H9 (cell line): ENCODE results near the gene TMEM271. TPM values are rescaled to one million over a fixed set of nuclear protein-coding genes. Genes with fewer than 3 reads are reported as not detected.
A peak's percentile ranks its signal among the peaks of the same experiment; 100 is the strongest.

Experiments
- DNase-seq: peaks from one replicate; pipeline ENCODE4 v3.0.0-alpha.2; 2017
- H2AFZ ChIP-seq: one replicate; pipeline ENCODE4 v1.6.1; 2013; ENCODE audit warnings: mild to moderate bottlenecking, low read length, control low read depth, moderate library complexity
- H2AK5ac ChIP-seq: 2 replicates; pipeline ENCODE4 v1.6.1; 2013; ENCODE audit warnings: low read length, control low read depth, mixed read lengths; ENCODE audit not compliant: insufficient read length
- H2BK120ac ChIP-seq: one replicate; pipeline ENCODE4 v1.6.1; 2013; ENCODE audit warnings: low read depth, mild to moderate bottlenecking, low read length, control low read depth, inconsistent platforms; ENCODE audit not compliant: poor library complexity, severe bottlenecking
- H2BK12ac ChIP-seq: 2 replicates; pipeline ENCODE4 v1.6.1; 2013; ENCODE audit warnings: low read length, control low read depth, mixed read lengths, low read depth; ENCODE audit not compliant: insufficient read length
- H2BK15ac ChIP-seq: 2 replicates; pipeline ENCODE4 v1.6.1; 2013; ENCODE audit warnings: low read depth, low read length, control low read depth
- H2BK20ac ChIP-seq: one replicate; pipeline ENCODE4 v1.6.1; 2013; ENCODE audit warnings: low read depth, mild to moderate bottlenecking, low read length, control low read depth, inconsistent platforms; ENCODE audit not compliant: poor library complexity, severe bottlenecking
- H2BK5ac ChIP-seq: 2 replicates; pipeline ENCODE4 v1.6.1; 2013; ENCODE audit warnings: low read length, control low read depth, mixed read lengths; ENCODE audit not compliant: insufficient read length
- H3K14ac ChIP-seq: 2 replicates; pipeline ENCODE4 v1.6.1; 2013; ENCODE audit warnings: low read length, control low read depth; ENCODE audit not compliant: insufficient read depth
- H3K18ac ChIP-seq: 2 replicates; pipeline ENCODE4 v1.6.1; 2013; ENCODE audit warnings: low read depth, mild to moderate bottlenecking, mixed read lengths, low read length, control low read depth; ENCODE audit not compliant: insufficient read length
- H3K23ac ChIP-seq: 2 replicates; pipeline ENCODE4 v1.6.1; 2013; ENCODE audit warnings: low read length, control low read depth, mixed read lengths, low read depth; ENCODE audit not compliant: insufficient read length
- H3K23me2 ChIP-seq: 2 replicates; pipeline ENCODE4 v1.6.1; 2013; ENCODE audit warnings: low read depth, mild to moderate bottlenecking, mixed read lengths, low read length, control low read depth; ENCODE audit not compliant: insufficient read length, poor library complexity, severe bottlenecking
- H3K27ac ChIP-seq: 2 replicates; pipeline ENCODE4 v1.5.1; 2013; ENCODE audit warnings: low read length, control low read depth, mixed read lengths, low read depth; ENCODE audit not compliant: insufficient read length
- H3K27me3 ChIP-seq: 2 replicates; pipeline ENCODE4 v1.6.1; 2013; ENCODE audit warnings: low read length, control low read depth, inconsistent platforms; ENCODE audit not compliant: insufficient read depth
- H3K4ac ChIP-seq: 2 replicates; pipeline ENCODE4 v1.6.1; 2013; ENCODE audit warnings: low read depth, mild to moderate bottlenecking, control low read depth, inconsistent platforms, low read length, moderate library complexity
- H3K4me1 ChIP-seq: 2 replicates; pipeline ENCODE4 v1.6.1; 2013; ENCODE audit warnings: low read length, control low read depth, inconsistent platforms; ENCODE audit not compliant: insufficient read depth
- H3K4me2 ChIP-seq: 2 replicates; pipeline ENCODE4 v1.6.1; 2013; ENCODE audit warnings: low read length, control low read depth, mixed read lengths; ENCODE audit not compliant: insufficient read length, insufficient read depth
- H3K56ac ChIP-seq: 2 replicates; pipeline ENCODE4 v1.6.1; 2013; ENCODE audit warnings: low read depth, mild to moderate bottlenecking, mixed read lengths, low read length, control low read depth; ENCODE audit not compliant: insufficient read length
- H3K79me1 ChIP-seq: 2 replicates; pipeline ENCODE4 v1.6.1; 2013; ENCODE audit warnings: low read depth, mild to moderate bottlenecking, moderate library complexity, low read length, control low read depth, inconsistent platforms; ENCODE audit not compliant: insufficient read depth, poor library complexity, severe bottlenecking
- H3K79me2 ChIP-seq: 2 replicates; pipeline ENCODE4 v1.6.1; 2013; ENCODE audit warnings: low read length, control low read depth, inconsistent platforms; ENCODE audit not compliant: insufficient read depth
- H3K9ac ChIP-seq: 2 replicates; pipeline ENCODE4 v1.6.1; 2013; ENCODE audit warnings: low read length, control low read depth, mixed read lengths; ENCODE audit not compliant: insufficient read length; ENCODE audit errors: extremely low read depth
- H3K9me3 ChIP-seq: one replicate; pipeline ENCODE4 v1.6.1; 2013; ENCODE audit warnings: low read depth, low read length, inconsistent platforms; ENCODE audit not compliant: control insufficient read depth
- H3T11ph ChIP-seq: one replicate; pipeline ENCODE4 v1.6.1; 2013; ENCODE audit warnings: mild to moderate bottlenecking, low read length, control low read depth, inconsistent platforms
- H4K20me1 ChIP-seq: one replicate; pipeline ENCODE4 v1.6.1; 2013; ENCODE audit not compliant: control insufficient read depth, insufficient read length, insufficient read depth
- H4K5ac ChIP-seq: 2 replicates; pipeline ENCODE4 v1.6.1; 2013; ENCODE audit warnings: low read depth, mild to moderate bottlenecking, mixed read lengths, low read length, control low read depth; ENCODE audit not compliant: insufficient read length
- H4K8ac ChIP-seq: replicated peaks from 2 replicates; pipeline ENCODE4 v1.6.1; 2013; ENCODE audit warnings: low read length, control low read depth, mixed read lengths, low read depth; ENCODE audit not compliant: insufficient read length
- H4K91ac ChIP-seq: 2 replicates; pipeline ENCODE4 v1.6.1; 2013; ENCODE audit warnings: low read depth, mild to moderate bottlenecking, moderate library complexity, mixed read lengths, low read length, control low read depth; ENCODE audit not compliant: insufficient read length
- H3K27ac Mint-ChIP-seq, 3 experiments: 2 replicates in 2 of 3; 3 replicates in 1 of 3; pipeline ENCODE4 v1.8.0; 2020 to 2021; ENCODE audit warnings: mixed read lengths in 3 of 3, mild to moderate bottlenecking in 1 of 3, moderate library complexity in 1 of 3
- H3K27me3 Mint-ChIP-seq: 2 replicates; pipeline ENCODE4 v1.8.0; 2021; ENCODE audit warnings: low read depth, mild to moderate bottlenecking, moderate library complexity, mixed read lengths
- H3K36me3 Mint-ChIP-seq, 3 experiments: 2 replicates in 2 of 3; 3 replicates in 1 of 3; pipeline ENCODE4 v1.8.0; 2020 to 2021; ENCODE audit warnings: low read depth in 3 of 3, mixed read lengths in 3 of 3; ENCODE audit not compliant: insufficient read depth in 1 of 3
- H3K4me1 Mint-ChIP-seq, 2 experiments: 2 replicates each; pipeline ENCODE4 v1.8.0; 2020; ENCODE audit warnings: mixed read lengths in 2 of 2
- H3K4me3 Mint-ChIP-seq, 2 experiments: 2 replicates in 1 of 2; 3 replicates in 1 of 2; pipeline ENCODE4 v1.8.0; 2020 to 2021; ENCODE audit warnings: mild to moderate bottlenecking in 2 of 2, mixed read lengths in 2 of 2, moderate library complexity in 1 of 2
- H3K9me3 Mint-ChIP-seq, 2 experiments: 2 replicates in 1 of 2; 3 replicates in 1 of 2; pipeline ENCODE4 v1.8.0; 2020; ENCODE audit warnings: mild to moderate bottlenecking in 2 of 2, mixed read lengths in 2 of 2, moderate library complexity in 1 of 2
- CTCF ChIP-seq: fragments of 200-600 bp; sonication (generic); conservative IDR thresholded peaks from 3 replicates; pipeline ENCODE4 v1.8.0; 2021; ENCODE audit warnings: antibody characterized with exemption, mild to moderate bottlenecking
- WGBS: extraction: QIAGEN DNeasy Blood & Tissue Kit; methylation state at CpG from one replicate; pipeline ENCODE4 v1.1.7; 2013; ENCODE audit warnings: missing lambda C conversion rate, low lambda C conversion rate, mixed read lengths; ENCODE audit not compliant: insufficient read length; ENCODE audit errors: extremely low coverage; 5-methylcytosine and 5-hydroxymethylcytosine counted together
- total RNA-seq: library from RNA; stranded (reverse); gene quantifications from 2 replicates; pipeline ENCODE4 v1.2.1, GENCODE V29; 2021

TMEM271 gene
- total RNA-seq, 1 experiment from 2014 or later: 0.09 TPM

GRCh38 chr4:624705-625590, 48.9 kb upstream of the TMEM271 start, which contains the start of gene PDE6B:
TSS of gene PDE6B (plus strand) at chr4:625573. CDS start at chr4:625627, 54 bp downstream.
- H2AFZ ChIP-seq: no peak within 1 kb of the TSS

More at GRCh38 chr4:624705-625590, 48.9 kb upstream of the TMEM271 start, which contains the start of gene PDE6B:
- H3K4me1 Mint-ChIP-seq: peaks cover 9 to 20% of the 10 kb centered on the region in 2 experiments
- H3K9me3 ChIP-seq: no peaks in the 10 kb centered on the region
- H3K27ac ChIP-seq: no peak within 1 kb of the TSS
- H2AK5ac ChIP-seq: no peak within 1 kb of the TSS
- H3K27ac Mint-ChIP-seq: peak within 1 kb of the TSS in 1 of 3 experiments; percentile 57; a peak in 2 of 7 replicates
- H3K23ac ChIP-seq: no peak within 1 kb of the TSS
- H4K8ac ChIP-seq: no peak within 1 kb of the TSS
- no peak within 1 kb of the TSS for H3K4ac ChIP-seq
- TF ChIP-seq CTCF: peak; percentile 37; the same call in 1 of the 3 replicates
- H4K5ac ChIP-seq: peak within 1 kb of the TSS; percentile 44
- H3K4me2 ChIP-seq: no peak within 1 kb of the TSS
- H2BK20ac ChIP-seq: no peak within 1 kb of the TSS
- H3K9ac ChIP-seq: no peak within 1 kb of the TSS
- no peaks in the 10 kb centered on the region; a peak in 1 of 7 replicates for H3K36me3 Mint-ChIP-seq
- no peak within 1 kb of the TSS for H2BK15ac ChIP-seq
- no peak within 1 kb of the TSS for H3T11ph ChIP-seq
- H4K20me1 ChIP-seq: no peaks in the 10 kb centered on the region
- no peak within 1 kb of the TSS for H3K56ac ChIP-seq
- H2BK5ac ChIP-seq: no peak within 1 kb of the TSS
- no CpG with 5 or more reads among the region's 21 CpGs for WGBS
- H3K9me3 Mint-ChIP-seq: no peaks in the 10 kb centered on the region; a peak in 1 of 5 replicates
- peaks cover 25% of the 10 kb centered on the region for H3K27me3 Mint-ChIP-seq
- H3K14ac ChIP-seq: no peak within 1 kb of the TSS
- no peak within 1 kb of the TSS for H2BK120ac ChIP-seq
- H3K18ac ChIP-seq: no peak within 1 kb of the TSS
- no peaks in the 10 kb centered on the region; the same call in 1 of the 2 replicates for H3K27me3 ChIP-seq
- peak; percentile 61 for DNase-seq
- no peaks in the 10 kb centered on the region for H3K79me1 ChIP-seq
- no peaks in the 10 kb centered on the region for H3K79me2 ChIP-seq
- H3K4me1 ChIP-seq: no peaks in the 10 kb centered on the region; the same call in 1 of the 2 replicates
- no peak within 1 kb of the TSS for H4K91ac ChIP-seq
- no peak within 1 kb of the TSS for H2BK12ac ChIP-seq
- H3K23me2 ChIP-seq: no peaks in the 10 kb centered on the region
- H3K4me3 Mint-ChIP-seq: no peak within 1 kb of the TSS
